Measurements from ENCODE around the gene AOPEP.

- no peak for TF ChIP-seq POLR2A (IDR thresholded peaks at IDR 0.05)
- TF ChIP-seq, protein P1, sequence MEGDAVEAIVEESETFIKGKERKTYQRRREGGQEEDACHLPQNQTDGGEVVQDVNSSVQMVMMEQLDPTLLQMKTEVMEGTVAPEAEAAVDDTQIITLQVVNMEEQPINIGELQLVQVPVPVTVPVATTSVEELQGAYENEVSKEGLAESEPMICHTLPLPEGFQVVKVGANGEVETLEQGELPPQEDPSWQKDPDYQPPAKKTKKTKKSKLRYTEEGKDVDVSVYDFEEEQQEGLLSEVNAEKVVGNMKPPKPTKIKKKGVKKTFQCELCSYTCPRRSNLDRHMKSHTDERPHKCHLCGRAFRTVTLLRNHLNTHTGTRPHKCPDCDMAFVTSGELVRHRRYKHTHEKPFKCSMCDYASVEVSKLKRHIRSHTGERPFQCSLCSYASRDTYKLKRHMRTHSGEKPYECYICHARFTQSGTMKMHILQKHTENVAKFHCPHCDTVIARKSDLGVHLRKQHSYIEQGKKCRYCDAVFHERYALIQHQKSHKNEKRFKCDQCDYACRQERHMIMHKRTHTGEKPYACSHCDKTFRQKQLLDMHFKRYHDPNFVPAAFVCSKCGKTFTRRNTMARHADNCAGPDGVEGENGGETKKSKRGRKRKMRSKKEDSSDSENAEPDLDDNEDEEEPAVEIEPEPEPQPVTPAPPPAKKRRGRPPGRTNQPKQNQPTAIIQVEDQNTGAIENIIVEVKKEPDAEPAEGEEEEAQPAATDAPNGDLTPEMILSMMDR (IDR thresholded peaks at IDR 0.05) = no peak
- TF ChIP-seq POLR2AphosphoS5 (IDR thresholded peaks at IDR 0.05) = no peak
- TF ChIP-seq EP300 (IDR thresholded peaks at IDR 0.05) = no peak
Observed at GRCh38 chr9:94729199-94729598, 2.7 kb downstream of the AOPEP start.

Measured in upper lobe of left lung (tissue), 4 donors.